ENCODE data around the gene ARHGAP27. TPM values are rescaled to one million over a fixed set of nuclear protein-coding genes. Genes with fewer than 3 reads are reported as not detected.

The ARHGAP27 gene
- total RNA-seq, 1 donor from 2014 or later = 1.4 TPM

DNA sequence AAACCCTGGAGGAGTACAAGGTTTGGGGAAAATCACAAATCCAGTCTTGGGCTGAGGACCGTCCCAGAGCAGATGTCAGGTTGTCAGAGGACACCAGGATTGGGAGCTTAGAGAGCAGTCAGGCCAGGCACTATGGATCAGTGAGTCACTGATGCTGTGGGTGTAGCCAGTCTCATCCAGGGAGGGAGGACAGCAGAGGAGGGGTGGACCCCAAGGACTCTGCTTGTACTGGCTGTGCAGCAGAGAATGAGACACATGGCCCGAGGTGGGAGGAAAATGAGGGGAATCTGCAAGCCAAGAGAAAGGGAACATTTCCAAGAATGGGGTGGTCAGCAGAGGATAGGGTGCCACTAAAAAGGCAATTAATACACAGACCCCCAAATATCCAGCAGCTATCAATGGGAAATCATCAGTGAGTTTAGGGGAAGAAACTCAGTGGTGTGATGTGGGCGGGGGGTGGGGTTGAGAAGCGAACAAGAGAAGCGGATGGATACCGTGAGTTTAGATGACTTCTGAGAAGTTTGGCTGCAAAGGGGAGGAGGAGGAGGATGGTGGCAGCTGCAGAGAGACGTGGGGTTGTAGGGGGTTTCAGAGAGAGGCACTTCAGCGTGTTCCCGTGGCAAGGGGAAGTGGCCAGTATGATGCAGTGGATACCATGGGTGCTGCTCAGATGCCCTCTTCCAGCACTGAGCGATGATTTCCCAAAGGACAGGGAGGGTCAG, 43.9 kb downstream of the ARHGAP27 start:
- no peaks in the 10 kb centered on the region for H3K9me3 Mint-ChIP-seq
- no peaks in the 10 kb centered on the region for H3K4me1 Mint-ChIP-seq
- TF ChIP-seq, protein P1, sequence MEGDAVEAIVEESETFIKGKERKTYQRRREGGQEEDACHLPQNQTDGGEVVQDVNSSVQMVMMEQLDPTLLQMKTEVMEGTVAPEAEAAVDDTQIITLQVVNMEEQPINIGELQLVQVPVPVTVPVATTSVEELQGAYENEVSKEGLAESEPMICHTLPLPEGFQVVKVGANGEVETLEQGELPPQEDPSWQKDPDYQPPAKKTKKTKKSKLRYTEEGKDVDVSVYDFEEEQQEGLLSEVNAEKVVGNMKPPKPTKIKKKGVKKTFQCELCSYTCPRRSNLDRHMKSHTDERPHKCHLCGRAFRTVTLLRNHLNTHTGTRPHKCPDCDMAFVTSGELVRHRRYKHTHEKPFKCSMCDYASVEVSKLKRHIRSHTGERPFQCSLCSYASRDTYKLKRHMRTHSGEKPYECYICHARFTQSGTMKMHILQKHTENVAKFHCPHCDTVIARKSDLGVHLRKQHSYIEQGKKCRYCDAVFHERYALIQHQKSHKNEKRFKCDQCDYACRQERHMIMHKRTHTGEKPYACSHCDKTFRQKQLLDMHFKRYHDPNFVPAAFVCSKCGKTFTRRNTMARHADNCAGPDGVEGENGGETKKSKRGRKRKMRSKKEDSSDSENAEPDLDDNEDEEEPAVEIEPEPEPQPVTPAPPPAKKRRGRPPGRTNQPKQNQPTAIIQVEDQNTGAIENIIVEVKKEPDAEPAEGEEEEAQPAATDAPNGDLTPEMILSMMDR (conservative IDR thresholded peaks at IDR 0.05) = no peak
- no peak overlapping the region for H3K27ac Mint-ChIP-seq (ENCODE audit: unreplicated experiment)
- DNase-seq (ENCODE audit: low read depth, low spot score) = no peak
- H3K27me3 Mint-ChIP-seq (ENCODE audit: low read depth) = peaks cover 20% of the 10 kb centered on the region
- no peak overlapping the region for H3K4me3 Mint-ChIP-seq
- H3K36me3 Mint-ChIP-seq (ENCODE audit: low read depth) = no peaks in the 10 kb centered on the region

DNA sequence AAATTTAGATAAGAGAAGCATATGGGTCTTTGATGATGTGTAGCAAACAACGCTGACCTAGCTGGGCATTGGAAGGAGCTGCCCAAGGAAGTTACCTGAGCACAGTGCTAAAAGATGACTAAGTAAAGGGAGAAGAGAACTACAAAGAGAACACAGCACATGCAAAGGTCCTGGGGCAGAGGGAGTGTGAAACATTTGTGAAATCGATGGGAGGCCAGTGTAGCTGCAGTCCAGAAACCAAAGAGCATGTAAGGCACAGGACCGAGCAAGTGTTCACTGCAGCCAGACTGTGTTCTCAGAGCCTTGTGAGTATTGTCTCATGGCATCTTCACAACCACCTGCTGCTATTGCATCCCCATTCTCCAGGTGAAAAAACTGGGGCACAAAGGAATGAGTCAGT, 44.9 kb downstream of the ARHGAP27 start:
- no peaks in the 10 kb centered on the region for H3K4me1 Mint-ChIP-seq
- H3K4me3 Mint-ChIP-seq = no peak overlapping the region
- H3K9me3 Mint-ChIP-seq = no peaks in the 10 kb centered on the region
- H3K27ac Mint-ChIP-seq (ENCODE audit: unreplicated experiment) = no peak overlapping the region
- TF ChIP-seq, protein P1 (conservative IDR thresholded peaks at IDR 0.05) = no peak
- H3K27me3 Mint-ChIP-seq (ENCODE audit: low read depth) = peaks cover 19% of the 10 kb centered on the region
- H3K36me3 Mint-ChIP-seq (ENCODE audit: low read depth) = no peaks in the 10 kb centered on the region
- DNase-seq (ENCODE audit: low read depth, low spot score) = no peak

DNA sequence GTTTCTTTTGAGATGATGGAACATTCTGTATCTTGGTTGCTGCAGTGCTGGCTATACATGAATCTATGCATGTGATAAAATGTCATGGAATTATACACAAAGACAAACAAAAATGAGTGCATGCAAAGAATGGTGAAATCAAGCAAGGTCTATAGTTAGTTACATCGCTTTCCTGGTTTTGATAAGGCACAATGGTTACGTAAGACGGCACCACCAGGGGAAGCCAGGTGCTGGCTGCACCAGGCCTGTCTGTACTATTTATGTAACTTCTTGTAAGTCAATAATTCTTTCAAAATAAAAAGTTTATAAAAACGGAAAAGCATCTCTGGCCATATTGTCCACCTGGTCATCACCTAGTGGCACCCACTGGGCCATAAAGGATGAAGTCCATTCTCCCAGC, 46.5 kb downstream of the ARHGAP27 start:
- TF ChIP-seq, protein P1 (conservative IDR thresholded peaks at IDR 0.05) = no peak
- H3K4me3 Mint-ChIP-seq = no peak overlapping the region
- no peaks in the 10 kb centered on the region for H3K4me1 Mint-ChIP-seq
- no peak overlapping the region for H3K27ac Mint-ChIP-seq (ENCODE audit: unreplicated experiment)
- no peaks in the 10 kb centered on the region for H3K36me3 Mint-ChIP-seq (ENCODE audit: low read depth)
- DNase-seq (ENCODE audit: low read depth, low spot score) = no peak
- H3K9me3 Mint-ChIP-seq = no peaks in the 10 kb centered on the region
- peaks cover 14% of the 10 kb centered on the region for H3K27me3 Mint-ChIP-seq (ENCODE audit: low read depth)

DNA sequence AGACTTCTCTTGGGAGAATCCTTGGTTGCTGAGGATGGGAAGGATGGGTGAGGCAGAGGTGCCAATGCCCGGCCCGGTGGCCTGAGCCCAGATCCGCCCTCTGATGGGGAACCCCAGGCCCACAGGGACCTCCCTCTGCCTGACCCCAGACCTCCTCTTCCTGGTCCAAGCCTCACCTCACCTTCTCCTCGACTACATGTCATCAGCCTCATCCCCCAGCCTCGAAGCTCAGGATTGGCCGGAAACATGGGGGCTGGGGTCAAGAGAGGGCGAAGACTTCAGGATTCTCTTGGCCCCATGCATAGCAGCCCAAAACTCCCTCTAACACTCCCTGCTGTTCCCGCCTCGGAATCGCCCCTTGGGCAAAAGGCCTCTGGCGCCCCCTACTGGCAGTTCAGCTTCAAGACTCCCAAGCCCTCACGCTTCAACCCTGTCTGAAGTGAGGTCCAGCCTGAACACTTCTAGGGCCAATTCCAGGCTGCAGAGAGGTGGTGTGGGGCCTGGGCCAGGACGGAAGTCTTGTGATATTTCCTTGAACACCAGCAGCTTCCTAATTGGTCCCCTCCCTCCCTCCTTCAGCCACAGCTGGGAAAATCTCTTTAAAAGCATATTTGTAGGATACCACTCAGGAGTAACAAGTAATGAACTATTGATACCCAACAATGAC, 47.2 kb downstream of the ARHGAP27 start:
- Mint-ChIP-seq H3K27ac (ENCODE audit: unreplicated experiment) (no peak overlapping the region), H3K36me3 (ENCODE audit: low read depth) (no peaks in the 10 kb centered on the region), H3K4me1 (no peaks in the 10 kb centered on the region), H3K9me3 (no peaks in the 10 kb centered on the region), H3K4me3 (no peak overlapping the region), H3K27me3 (ENCODE audit: low read depth) (peaks cover 13% of the 10 kb centered on the region)
- peak; percentile 94 for DNase-seq (ENCODE audit: low read depth, low spot score)
- TF ChIP-seq, protein P1 (conservative IDR thresholded peaks at IDR 0.05) = peak; percentile 98

DNA sequence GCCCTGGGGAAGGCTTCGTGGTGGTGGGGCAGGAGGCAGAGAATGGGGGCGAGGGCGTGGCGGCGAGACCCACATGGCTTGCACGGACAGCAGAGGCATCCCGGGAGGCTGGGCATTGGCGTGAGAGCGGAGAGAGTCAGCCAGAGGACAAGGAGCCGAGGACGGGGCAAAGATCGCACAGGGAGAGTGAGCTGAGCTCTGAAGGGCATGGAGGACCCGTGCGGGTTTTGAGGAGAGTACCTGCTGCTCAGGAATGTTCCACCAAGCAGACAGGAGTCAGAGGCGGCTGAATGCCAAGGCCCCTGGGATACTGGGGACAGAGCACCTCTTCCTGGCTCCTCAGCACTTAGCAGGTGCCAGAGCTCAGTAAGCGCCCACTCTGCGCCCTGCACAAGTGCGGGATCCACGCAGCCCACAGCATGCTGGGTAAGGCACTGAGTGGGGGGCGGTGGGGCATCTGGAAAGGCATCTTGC, 47.8 kb downstream of the ARHGAP27 start:
- no peaks in the 10 kb centered on the region for H3K4me1 Mint-ChIP-seq
- H3K27ac Mint-ChIP-seq (ENCODE audit: unreplicated experiment) = no peak overlapping the region
- no peak for DNase-seq (ENCODE audit: low read depth, low spot score)
- no peaks in the 10 kb centered on the region for H3K9me3 Mint-ChIP-seq
- TF ChIP-seq, protein P1 (conservative IDR thresholded peaks at IDR 0.05) = no peak
- no peak overlapping the region for H3K4me3 Mint-ChIP-seq
- peaks cover 13% of the 10 kb centered on the region for H3K27me3 Mint-ChIP-seq (ENCODE audit: low read depth)
- H3K36me3 Mint-ChIP-seq (ENCODE audit: low read depth) = no peaks in the 10 kb centered on the region

Measured in neural crest cell (in vitro differentiated cells).